NCI-H187 treated with DMSO at 0.1 percent for 48 hours (cell line): ENCODE measurements around the gene MAN1B1.

Experiments used
- DNase-seq: peaks from one replicate; lab custom pipeline; 2025; lab: John Stamatoyannopoulos, UW

The MAN1B1 gene

GRCh38 chr9:137087409-137087925 is 682 bp downstream of the MAN1B1 start:
- no peak for DNase-seq

- no peak for DNase-seq
These were observed 1.3 kb downstream of the MAN1B1 start for GRCh38 chr9:137088121-137088520.

- DNase-seq, result no peak
These were observed 2.6 kb downstream of the MAN1B1 start for GRCh38 chr9:137089232-137089947.

- DNase-seq, result no peak
These were observed 9.1 kb downstream of the MAN1B1 start for GRCh38 chr9:137095664-137096517.

- DNase-seq, result no peak
These were observed 10.2 kb downstream of the MAN1B1 start for GRCh38 chr9:137096785-137097546.

GRCh38 chr9:137097761-137098462 is 11.1 kb downstream of the MAN1B1 start:
- DNase-seq, result no peak

GRCh38 chr9:137099231-137099630 is 12.4 kb downstream of the MAN1B1 start:
- no peak for DNase-seq

- DNase-seq, result no peak
These were observed 16.6 kb downstream of the MAN1B1 start for GRCh38 chr9:137103206-137103999.

GRCh38 chr9:137105814-137106661 is 19.3 kb downstream of the MAN1B1 start:
- no peak for DNase-seq

GRCh38 chr9:137106662-137107250 is 20.0 kb downstream of the MAN1B1 start:
- DNase-seq, result no peak

- DNase-seq, result no peak
These were observed 20.6 kb downstream of the MAN1B1 start for GRCh38 chr9:137107312-137107921.

GRCh38 chr9:137107982-137108381 is 21.2 kb downstream of the MAN1B1 start:
- no peak for DNase-seq

GRCh38 chr9:137108608-137109249 is 21.9 kb downstream of the MAN1B1 start:
- no peak for DNase-seq

GRCh38 chr9:137109250-137110146 is 22.7 kb downstream of the MAN1B1 start:
- no peak for DNase-seq

GRCh38 chr9:137110147-137110910 is 23.5 kb downstream of the MAN1B1 start:
- DNase-seq, result no peak

GRCh38 chr9:137110911-137111787 is 24.4 kb downstream of the MAN1B1 start:
- DNase-seq, result no peak
